Lower leg skin (tissue), 3 donors: ENCODE measurements around the gene TBC1D7.

ENCODE experiments used
- POLR2A ChIP-seq, 2 donors: fragments of 450-650 bp; IDR thresholded peaks; one replicate each; pipeline ENCODE4 v1.6.1; 2016 to 2017; ENCODE audit warnings: antibody characterized with exemption in 2 of 2, mild to moderate bottlenecking in 1 of 2, moderate library complexity in 1 of 2
- TF ChIP-seq, protein P1 (sequence below), 3 donors: fragments of 450-650 bp; IDR thresholded peaks; one replicate each; pipeline ENCODE4 v1.5.1; 2016; ENCODE audit warnings: antibody characterized with exemption in 3 of 3, mild to moderate bottlenecking in 3 of 3, moderate library complexity in 2 of 3

DNA sequence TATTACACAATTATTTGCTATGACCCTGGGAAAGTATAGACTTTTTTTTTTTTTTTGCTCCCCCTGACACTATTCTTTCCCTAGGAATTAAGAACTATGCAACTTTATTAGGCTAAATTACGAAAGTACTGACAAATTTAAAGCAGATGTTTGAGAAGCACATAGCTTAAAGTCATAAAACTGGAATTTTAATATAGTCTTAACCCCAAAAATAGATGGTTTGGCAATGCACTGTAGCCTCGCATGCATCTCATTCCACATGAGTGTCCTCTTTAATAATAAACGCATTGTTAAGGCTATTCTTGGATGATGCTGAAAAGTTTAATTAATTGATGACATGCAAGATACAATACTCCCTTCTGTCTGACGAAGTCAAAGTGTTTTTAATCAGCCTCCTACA, 49.3 kb downstream of the TBC1D7 start:
- TF ChIP-seq, protein P1, sequence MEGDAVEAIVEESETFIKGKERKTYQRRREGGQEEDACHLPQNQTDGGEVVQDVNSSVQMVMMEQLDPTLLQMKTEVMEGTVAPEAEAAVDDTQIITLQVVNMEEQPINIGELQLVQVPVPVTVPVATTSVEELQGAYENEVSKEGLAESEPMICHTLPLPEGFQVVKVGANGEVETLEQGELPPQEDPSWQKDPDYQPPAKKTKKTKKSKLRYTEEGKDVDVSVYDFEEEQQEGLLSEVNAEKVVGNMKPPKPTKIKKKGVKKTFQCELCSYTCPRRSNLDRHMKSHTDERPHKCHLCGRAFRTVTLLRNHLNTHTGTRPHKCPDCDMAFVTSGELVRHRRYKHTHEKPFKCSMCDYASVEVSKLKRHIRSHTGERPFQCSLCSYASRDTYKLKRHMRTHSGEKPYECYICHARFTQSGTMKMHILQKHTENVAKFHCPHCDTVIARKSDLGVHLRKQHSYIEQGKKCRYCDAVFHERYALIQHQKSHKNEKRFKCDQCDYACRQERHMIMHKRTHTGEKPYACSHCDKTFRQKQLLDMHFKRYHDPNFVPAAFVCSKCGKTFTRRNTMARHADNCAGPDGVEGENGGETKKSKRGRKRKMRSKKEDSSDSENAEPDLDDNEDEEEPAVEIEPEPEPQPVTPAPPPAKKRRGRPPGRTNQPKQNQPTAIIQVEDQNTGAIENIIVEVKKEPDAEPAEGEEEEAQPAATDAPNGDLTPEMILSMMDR (IDR thresholded peaks at IDR 0.05): no peak
- TF ChIP-seq POLR2A (IDR thresholded peaks at IDR 0.05): no peak
